Measurements from ENCODE around the gene ROR2.

DNA sequence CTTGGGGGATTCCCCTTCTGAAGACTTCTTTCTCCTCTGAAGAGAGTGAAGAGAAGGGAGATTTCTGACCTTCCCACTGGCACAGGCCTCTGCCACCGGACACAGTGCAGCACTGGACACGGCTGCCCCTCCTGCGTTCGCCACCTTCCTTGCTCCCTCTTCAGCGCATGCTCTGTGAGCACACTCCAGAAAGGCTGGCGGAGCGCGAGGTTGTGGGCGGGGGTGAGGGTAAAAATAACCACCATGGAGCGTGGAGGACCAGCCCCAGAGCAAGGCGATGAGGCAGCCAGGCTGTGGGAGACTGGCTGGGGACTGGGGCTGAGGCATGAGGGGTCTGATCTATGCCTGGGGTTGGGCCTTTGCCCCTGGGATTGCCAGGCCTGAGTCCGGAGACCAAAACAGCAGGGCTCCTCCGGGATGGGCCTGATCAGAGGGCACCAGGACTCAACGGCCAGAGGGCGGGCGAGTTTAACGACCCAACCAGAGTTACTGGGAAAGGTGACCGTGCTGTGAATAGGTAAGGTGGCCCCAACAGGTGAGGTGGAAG lies 97.2 kb downstream of the ROR2 start:
- TF ChIP-seq, protein P1, sequence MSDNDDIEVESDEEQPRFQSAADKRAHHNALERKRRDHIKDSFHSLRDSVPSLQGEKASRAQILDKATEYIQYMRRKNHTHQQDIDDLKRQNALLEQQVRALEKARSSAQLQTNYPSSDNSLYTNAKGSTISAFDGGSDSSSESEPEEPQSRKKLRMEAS (IDR thresholded peaks at IDR 0.05) = no peak
- TF ChIP-seq TAF1 (IDR thresholded peaks at IDR 0.05; ENCODE audit: low read depth) (no peak), YY1 (IDR thresholded peaks at IDR 0.05; ENCODE audit: low read depth) (no peak), TCF12 (IDR thresholded peaks at IDR 0.05; ENCODE audit: low read depth) (no peak)

All from Ishikawa (cell line).